ENCODE measurements around the gene SH3GL2.

DNA sequence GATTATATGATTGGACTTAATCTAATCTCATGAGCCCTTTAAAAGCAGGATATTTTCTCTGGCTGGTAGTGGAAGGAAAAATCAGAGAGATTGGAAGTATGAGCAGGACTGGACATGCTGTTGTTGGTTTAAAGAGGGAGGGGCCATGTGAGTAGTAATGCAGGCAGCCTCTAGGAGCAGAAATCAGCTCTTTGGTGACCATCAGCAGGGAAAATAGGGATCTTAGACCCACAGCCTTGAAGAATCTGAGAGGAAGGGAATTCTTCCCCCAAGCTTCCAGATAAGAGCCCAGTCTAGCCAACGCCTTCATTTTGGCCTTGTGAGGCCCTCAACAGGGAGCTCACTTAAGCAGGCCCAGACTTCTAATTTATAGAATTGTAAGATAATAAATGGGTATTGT is 9.5 kb downstream of the SH3GL2 start:
- no peak for TF ChIP-seq POLR2AphosphoS5 (IDR thresholded peaks at IDR 0.05)
- no peak for TF ChIP-seq POLR2A (IDR thresholded peaks at IDR 0.05)
